Activated T-helper 2 cell treated with anti-CD3 and anti-CD28 coated beads, Interferon-gamma antibody, Interleukin-2, Interleukin-4, amounts not matched to agents 10 μg/mL and 5 μg/mL and 100 μg/mL, durations not matched to agents 14 hours and 24 hours and 36 hours (primary cell): Measurements from ENCODE around the gene ELOB. TPM values are rescaled to one million over a fixed set of nuclear protein-coding genes. Genes with fewer than 3 reads are reported as not detected.
A peak's percentile ranks its signal among the peaks of the same experiment; 100 is the strongest.

Source experiments
- DNase-seq: peaks from one replicate; pipeline ENCODE4 v3.0.0; 2021; ENCODE audit warnings: low spot score
- H3K27ac Mint-ChIP-seq: one replicate; pipeline ENCODE4 v1.8.0; 2021; ENCODE audit warnings: mixed read lengths
- H3K27me3 Mint-ChIP-seq: one replicate; pipeline ENCODE4 v1.8.0; 2021; ENCODE audit warnings: low read depth, mixed read lengths
- H3K36me3 Mint-ChIP-seq: one replicate; pipeline ENCODE4 v1.8.0; 2021; ENCODE audit warnings: low read depth, mixed read lengths
- H3K4me1 Mint-ChIP-seq: one replicate; pipeline ENCODE4 v1.8.0; 2021; ENCODE audit warnings: low read depth, mixed read lengths
- H3K4me3 Mint-ChIP-seq: one replicate; pipeline ENCODE4 v1.8.0; 2021; ENCODE audit warnings: low read depth, mild to moderate bottlenecking, moderate library complexity, mixed read lengths
- H3K9me3 Mint-ChIP-seq: one replicate; pipeline ENCODE4 v1.8.0; 2021; ENCODE audit warnings: mixed read lengths
- intact Hi-C: fragments of 100-400 bp; cut with micrococcal nuclease; formaldehyde crosslinking; loops from one replicate; pipeline ENCODE4 v1.15.1; 2023
- total RNA-seq: library from RNA; stranded (reverse); gene quantifications from 2 replicates; pipeline ENCODE4 v1.2.3, GENCODE V29; 2022

Gene ELOB
- total RNA-seq, 1 donor from 2014 or later, result 252 TPM

GRCh38 chr16:2775131-2775716, 1.9 kb downstream of the ELOB start:
- Mint-ChIP-seq H3K9me3 (no peaks in the 10 kb centered on the region), H3K27me3 (no peaks in the 10 kb centered on the region), H3K4me1 (peaks cover 15% of the 10 kb centered on the region), H3K4me3 (peak overlapping the region; percentile 97), H3K27ac (peak overlapping the region; percentile 49), H3K36me3 (peaks cover 43% of the 10 kb centered on the region)
- intact Hi-C loops, result no loop called here
- DNase-seq, result no peak

GRCh38 chr16:2774161-2774891, 2.8 kb downstream of the ELOB start:
- Mint-ChIP-seq H3K4me1 (peaks cover 15% of the 10 kb centered on the region), H3K27me3 (no peaks in the 10 kb centered on the region), H3K27ac (peak overlapping the region; percentile 22), H3K4me3 (no peak overlapping the region), H3K36me3 (peaks cover 52% of the 10 kb centered on the region), H3K9me3 (no peaks in the 10 kb centered on the region)
- no peak for DNase-seq
- intact Hi-C loops, result no loop called here

- DNase-seq, result no peak
- peaks cover 11% of the 10 kb centered on the region for H3K4me1 Mint-ChIP-seq
- H3K27me3 Mint-ChIP-seq, result no peaks in the 10 kb centered on the region
- H3K36me3 Mint-ChIP-seq, result peaks cover 61% of the 10 kb centered on the region
- H3K9me3 Mint-ChIP-seq, result no peaks in the 10 kb centered on the region
- no peak overlapping the region for H3K27ac Mint-ChIP-seq
- no peak overlapping the region for H3K4me3 Mint-ChIP-seq
- intact Hi-C loops, result no loop called here
These were observed 3.7 kb downstream of the ELOB start for GRCh38 chr16:2773188-2773968.

- Mint-ChIP-seq H3K4me3 (no peak overlapping the region), H3K9me3 (no peaks in the 10 kb centered on the region), H3K27ac (no peak overlapping the region), H3K4me1 (peaks cover 13% of the 10 kb centered on the region), H3K36me3 (peaks cover 72% of the 10 kb centered on the region), H3K27me3 (no peaks in the 10 kb centered on the region)
- DNase-seq, result no peak
- intact Hi-C loops, result no loop called here
These were observed 5.3 kb downstream of the ELOB start for GRCh38 chr16:2771496-2772402.

GRCh38 chr16:2770057-2770951, 6.8 kb downstream of the ELOB start:
- no peak for DNase-seq
- H3K4me3 Mint-ChIP-seq, result no peak overlapping the region
- no peaks in the 10 kb centered on the region for H3K27me3 Mint-ChIP-seq
- no peaks in the 10 kb centered on the region for H3K9me3 Mint-ChIP-seq
- no peak overlapping the region for H3K27ac Mint-ChIP-seq
- peaks cover 77% of the 10 kb centered on the region for H3K36me3 Mint-ChIP-seq
- peaks cover 5% of the 10 kb centered on the region for H3K4me1 Mint-ChIP-seq
- intact Hi-C loops, result no loop called here

- intact Hi-C loops, result no loop called here
- Mint-ChIP-seq H3K27ac (no peak overlapping the region), H3K9me3 (no peaks in the 10 kb centered on the region), H3K4me3 (no peak overlapping the region), H3K4me1 (peaks cover 4% of the 10 kb centered on the region), H3K36me3 (peaks cover 82% of the 10 kb centered on the region), H3K27me3 (no peaks in the 10 kb centered on the region)
- DNase-seq, result no peak
These were observed 7.4 kb downstream of the ELOB start for GRCh38 chr16:2769675-2770056.

- intact Hi-C loops, result no loop called here
- no peaks in the 10 kb centered on the region for H3K27me3 Mint-ChIP-seq
- H3K36me3 Mint-ChIP-seq, result peaks cover 87% of the 10 kb centered on the region
- peaks cover 4% of the 10 kb centered on the region for H3K4me1 Mint-ChIP-seq
- DNase-seq, result no peak
- H3K4me3 Mint-ChIP-seq, result no peak overlapping the region
- no peak overlapping the region for H3K27ac Mint-ChIP-seq
- no peaks in the 10 kb centered on the region for H3K9me3 Mint-ChIP-seq
These were observed 8.0 kb downstream of the ELOB start for GRCh38 chr16:2769100-2769529.

- intact Hi-C loops, result no loop called here
- Mint-ChIP-seq H3K4me3 (no peak overlapping the region), H3K27me3 (no peaks in the 10 kb centered on the region), H3K4me1 (peaks cover 4% of the 10 kb centered on the region), H3K36me3 (peaks cover 93% of the 10 kb centered on the region), H3K27ac (no peak overlapping the region), H3K9me3 (no peaks in the 10 kb centered on the region)
- no peak for DNase-seq
These were observed 8.5 kb downstream of the ELOB start for GRCh38 chr16:2768403-2769089.

- Mint-ChIP-seq H3K27me3 (no peaks in the 10 kb centered on the region), H3K36me3 (peaks cover 96% of the 10 kb centered on the region), H3K4me1 (peaks cover 4% of the 10 kb centered on the region), H3K27ac (no peak overlapping the region), H3K9me3 (no peaks in the 10 kb centered on the region), H3K4me3 (no peak overlapping the region)
- DNase-seq, result no peak
- intact Hi-C loops, result no loop called here
These were observed 9.2 kb downstream of the ELOB start for GRCh38 chr16:2767891-2768290.

- Mint-ChIP-seq H3K4me1 (peaks cover 6% of the 10 kb centered on the region), H3K4me3 (no peak overlapping the region), H3K36me3 (peaks cover 97% of the 10 kb centered on the region), H3K27me3 (no peaks in the 10 kb centered on the region), H3K9me3 (no peaks in the 10 kb centered on the region), H3K27ac (no peak overlapping the region)
- no peak for DNase-seq
- intact Hi-C loops, result no loop called here
These were observed 9.8 kb downstream of the ELOB start for GRCh38 chr16:2767140-2767731.

- intact Hi-C loops, result no loop called here
- Mint-ChIP-seq H3K27ac (no peak overlapping the region), H3K36me3 (peaks cover 97% of the 10 kb centered on the region), H3K4me3 (no peak overlapping the region), H3K27me3 (no peaks in the 10 kb centered on the region), H3K4me1 (peaks cover 6% of the 10 kb centered on the region), H3K9me3 (no peaks in the 10 kb centered on the region)
- DNase-seq, result no peak
These were observed 10.5 kb downstream of the ELOB start for GRCh38 chr16:2766430-2767139.
